Activated naive CD4-positive, alpha-beta T cell treated with anti-CD3 and anti-CD28 coated beads, Interleukin-2, amount 50 U/mL, for 16 hours (primary cell): Measurements from ENCODE around the gene LARP1.
"Not testable (repeated sequence)": the region's sequence is repeated elsewhere in the genome, so short reads cannot be mapped to it uniquely, and the experiment has no call there.

ENCODE experiments used
- DNase-seq: peaks from one replicate; pipeline ENCODE4 v3.0.0-alpha.2; 2020

LARP1 gene

GRCh38 chr5:154755361-154756008 lies at the start of gene LARP1:
Gene LARP1, plus strand, starts transcription at chr5:154755377. Its CDS starts 381 bp downstream, at chr5:154755758.
- no peak for DNase-seq

GRCh38 chr5:154706416-154706815 lies 48.8 kb upstream of the LARP1 start:
- DNase-seq, result no peak

GRCh38 chr5:154707641-154708040 lies 47.5 kb upstream of the LARP1 start:
- no peak for DNase-seq

GRCh38 chr5:154708207-154708606 lies 47.0 kb upstream of the LARP1 start:
- DNase-seq, result no peak

GRCh38 chr5:154708846-154709245 lies 46.3 kb upstream of the LARP1 start:
- no peak for DNase-seq

GRCh38 chr5:154709368-154710305 lies 45.5 kb upstream of the LARP1 start:
- DNase-seq, result no peak

GRCh38 chr5:154712518-154713437 lies 42.4 kb upstream of the LARP1 start:
- DNase-seq, result no peak

GRCh38 chr5:154713615-154714125 lies 41.5 kb upstream of the LARP1 start:
- no peak for DNase-seq

GRCh38 chr5:154714266-154714986 lies 40.8 kb upstream of the LARP1 start:
- DNase-seq, result no peak

- DNase-seq, result no peak
These were observed 33.6 kb upstream of the LARP1 start for GRCh38 chr5:154721481-154722058.

GRCh38 chr5:154722097-154722496 lies 33.1 kb upstream of the LARP1 start:
- no peak for DNase-seq

GRCh38 chr5:154722936-154723335 lies 32.2 kb upstream of the LARP1 start:
- no peak for DNase-seq

- no peak for DNase-seq
These were observed 31.3 kb upstream of the LARP1 start for GRCh38 chr5:154723740-154724505.

- no peak for DNase-seq
These were observed 27.8 kb upstream of the LARP1 start for GRCh38 chr5:154727361-154727760.

GRCh38 chr5:154728939-154729588 lies 26.1 kb upstream of the LARP1 start:
- no peak for DNase-seq

GRCh38 chr5:154729613-154730012 lies 25.6 kb upstream of the LARP1 start:
- DNase-seq, result no peak

GRCh38 chr5:154730761-154731160 lies 24.4 kb upstream of the LARP1 start:
- not testable (repeated sequence) for DNase-seq

GRCh38 chr5:154732212-154732611 lies 23.0 kb upstream of the LARP1 start:
- no peak for DNase-seq

GRCh38 chr5:154734370-154735248 lies 20.6 kb upstream of the LARP1 start:
- DNase-seq, result no peak
